GM23338 (cell line): ENCODE measurements around the gene CPAMD8.

Source experiments
- CREB1 ChIP-seq: fragments of 250-450 bp; sonication (Bioruptor Pico); IDR thresholded peaks from 2 replicates; pipeline ENCODE4 v1.5.0; 2020; ENCODE audit warnings: low read depth, mild to moderate bottlenecking, moderate library complexity
- CTCF ChIP-seq, 2 experiments: fragments of 200-600 bp in 1 of 2; sonication (generic) in 1 of 2; conservative IDR thresholded peaks; 2 replicates each; pipeline versions ENCODE4 v1.5.1 to v1.6.1; 2016 to 2017; ENCODE audit warnings: antibody characterized with exemption in 2 of 2, low read depth in 2 of 2, mild to moderate bottlenecking in 2 of 2, moderate library complexity in 1 of 2
- ETS1 ChIP-seq: IDR thresholded peaks from 2 replicates; pipeline ENCODE4 v1.6.1; 2016; ENCODE audit warnings: antibody characterized with exemption
- EZH2 ChIP-seq: fragments of 200-600 bp; sonication (generic); IDR thresholded peaks from one replicate; pipeline ENCODE4 v1.8.0; 2017; ENCODE audit warnings: antibody characterized with exemption, mild to moderate bottlenecking, low read depth; ENCODE audit not compliant: unreplicated experiment
- EZH2phosphoT487 ChIP-seq: fragments of 200-600 bp; sonication (generic); IDR thresholded peaks from one replicate; pipeline ENCODE4 v1.8.1; 2018; ENCODE audit warnings: antibody characterized with exemption; ENCODE audit not compliant: unreplicated experiment
- STAT1 ChIP-seq: IDR thresholded peaks from one replicate; pipeline ENCODE4 v1.6.1; 2016; ENCODE audit warnings: antibody characterized with exemption; ENCODE audit not compliant: unreplicated experiment

GRCh38 chr19:16998635-16999194 lies 27.9 kb downstream of the CPAMD8 start:
- TF ChIP-seq CREB1 (CRISPR knock-in tag) (no peak), CTCF (conservative IDR thresholded peaks at IDR 0.05; ENCODE audit: low read depth in 2 of 2) (no peak), STAT1 (no peak), EZH2 (no peak), ETS1 (no peak), EZH2phosphoT487 (no peak)
